SJSA1 (cell line): ENCODE measurements around the gene RPUSD1. TPM values are rescaled to one million over a fixed set of nuclear protein-coding genes. Genes with fewer than 3 reads are reported as not detected.
"Not testable (repeated sequence)": the region's sequence is repeated elsewhere in the genome, so short reads cannot be mapped to it uniquely, and the experiment has no call there.

Experiments used
- DNase-seq, 2 experiments: peaks; one replicate each; pipeline ENCODE4 v3.0.0-alpha.2; 2015 to 2020; ENCODE audit warnings: low spot score in 2 of 2, low read depth in 1 of 2
- H3K27ac ChIP-seq: fragments of 250-450 bp; sonication (Bioruptor Pico); 2 replicates; pipeline ENCODE4 v1.5.1; 2020; ENCODE audit warnings: mild to moderate bottlenecking, moderate library complexity
- H3K27me3 ChIP-seq: fragments of 250-450 bp; sonication (Bioruptor Pico); replicated peaks from 2 replicates; pipeline ENCODE4 v1.5.1; 2020; ENCODE audit warnings: mild to moderate bottlenecking, moderate library complexity
- H3K36me3 ChIP-seq: fragments of 250-450 bp; sonication (Bioruptor Pico); 2 replicates; pipeline ENCODE4 v1.5.1; 2020; ENCODE audit warnings: mild to moderate bottlenecking
- H3K4me1 ChIP-seq: fragments of 250-450 bp; sonication (Bioruptor Pico); replicated peaks from 2 replicates; pipeline ENCODE4 v1.6.1; 2021; ENCODE audit warnings: mild to moderate bottlenecking
- H3K4me3 ChIP-seq: fragments of 250-450 bp; sonication (Bioruptor Pico); 2 replicates; pipeline ENCODE4 v1.5.1; 2020; ENCODE audit warnings: mild to moderate bottlenecking
- H3K9me3 ChIP-seq: fragments of 250-450 bp; sonication (Bioruptor Pico); replicated peaks from 2 replicates; pipeline ENCODE4 v1.5.1; 2020; ENCODE audit warnings: mild to moderate bottlenecking
- total RNA-seq: library from RNA; depleted of rRNA; stranded (reverse); fragments of >200 nt; shearing (Covaris generic); gene quantifications from 2 replicates; pipeline ENCODE4 v1.2.3, GENCODE V29; 2014

Gene RPUSD1
- total RNA-seq, 1 experiment from 2014 or later: 35.7 TPM

- peaks cover 2% of the 10 kb centered on the region; the same call in 1 of the 2 replicates for H3K9me3 ChIP-seq
- peaks cover 39% of the 10 kb centered on the region for H3K27me3 ChIP-seq
- no peaks in the 10 kb centered on the region; the same call in 1 of the 2 replicates for H3K4me1 ChIP-seq
- no peak overlapping the region for H3K4me3 ChIP-seq
- H3K36me3 ChIP-seq: no peaks in the 10 kb centered on the region
- H3K27ac ChIP-seq: no peak overlapping the region
- DNase-seq: no peak
Observed at GRCh38 chr16:760065-760464, 28.1 kb downstream of the RPUSD1 start.

GRCh38 chr16:759110-759910 lies 28.9 kb downstream of the RPUSD1 start:
- Histone ChIP-seq H3K4me1 (no peaks in the 10 kb centered on the region; the same call in 1 of the 2 replicates), H3K9me3 (peaks cover 2% of the 10 kb centered on the region; the same call in 1 of the 2 replicates), H3K27ac (no peak overlapping the region), H3K4me3 (no peak overlapping the region), H3K27me3 (peaks cover 47% of the 10 kb centered on the region), H3K36me3 (no peaks in the 10 kb centered on the region)
- no peak for DNase-seq

- no peaks in the 10 kb centered on the region for H3K36me3 ChIP-seq
- DNase-seq: no peak
- H3K4me1 ChIP-seq: no peaks in the 10 kb centered on the region; the same call in 1 of the 2 replicates
- H3K27me3 ChIP-seq: peaks cover 53% of the 10 kb centered on the region
- H3K27ac ChIP-seq: no peak overlapping the region
- peaks cover 2% of the 10 kb centered on the region; the same call in 1 of the 2 replicates for H3K9me3 ChIP-seq
- H3K4me3 ChIP-seq: no peak overlapping the region
Observed at GRCh38 chr16:756428-756827, 31.8 kb downstream of the RPUSD1 start.

GRCh38 chr16:754656-755055 lies 33.5 kb downstream of the RPUSD1 start:
- Histone ChIP-seq H3K27ac (no peak overlapping the region), H3K36me3 (no peaks in the 10 kb centered on the region), H3K27me3 (peaks cover 55% of the 10 kb centered on the region), H3K9me3 (peaks cover 2% of the 10 kb centered on the region; the same call in 1 of the 2 replicates), H3K4me3 (no peak overlapping the region), H3K4me1 (no peaks in the 10 kb centered on the region)
- no peak for DNase-seq

GRCh38 chr16:754121-754607 lies 34.0 kb downstream of the RPUSD1 start:
- not testable (repeated sequence) for H3K4me3 ChIP-seq, H3K27ac ChIP-seq, DNase-seq, H3K36me3 ChIP-seq, H3K9me3 ChIP-seq, H3K4me1 ChIP-seq
- peaks cover 55% of the 10 kb centered on the region for H3K27me3 ChIP-seq

- Histone ChIP-seq H3K27ac (no peak overlapping the region), H3K4me1 (no peaks in the 10 kb centered on the region), H3K9me3 (peaks cover 2% of the 10 kb centered on the region; the same call in 1 of the 2 replicates), H3K27me3 (peaks cover 59% of the 10 kb centered on the region), H3K4me3 (no peak overlapping the region), H3K36me3 (no peaks in the 10 kb centered on the region)
- no peak for DNase-seq
Observed at GRCh38 chr16:752007-752312, 36.2 kb downstream of the RPUSD1 start.

- no peaks in the 10 kb centered on the region for H3K36me3 ChIP-seq
Observed at GRCh38 chr16:751152-752006, 36.8 kb downstream of the RPUSD1 start.

GRCh38 chr16:750485-750884 lies 37.7 kb downstream of the RPUSD1 start:
- H3K9me3 ChIP-seq: no peaks in the 10 kb centered on the region
- H3K4me1 ChIP-seq: no peaks in the 10 kb centered on the region
- no peak overlapping the region for H3K4me3 ChIP-seq
- no peaks in the 10 kb centered on the region for H3K36me3 ChIP-seq
- DNase-seq: no peak
- H3K27ac ChIP-seq: no peak overlapping the region
- H3K27me3 ChIP-seq: peaks cover 47% of the 10 kb centered on the region

More at GRCh38 chr16:751152-752006, 36.8 kb downstream of the RPUSD1 start:
- no peak for DNase-seq
- Histone ChIP-seq H3K4me1 (no peaks in the 10 kb centered on the region), H3K27me3 (peaks cover 54% of the 10 kb centered on the region), H3K27ac (no peak overlapping the region), H3K4me3 (no peak overlapping the region), H3K9me3 (0 out of 2 replicates have a peak, but pooled peaks cover 2% of the 10 kb centered on the region)

GRCh38 chr16:749010-749409 lies 39.2 kb downstream of the RPUSD1 start:
- no peak overlapping the region for H3K4me3 ChIP-seq
- no peak overlapping the region for H3K27ac ChIP-seq
- H3K36me3 ChIP-seq: no peaks in the 10 kb centered on the region
- peaks cover 44% of the 10 kb centered on the region for H3K27me3 ChIP-seq
- H3K4me1 ChIP-seq: no peaks in the 10 kb centered on the region
- no peaks in the 10 kb centered on the region for H3K9me3 ChIP-seq
- no peak for DNase-seq

- no peaks in the 10 kb centered on the region for H3K9me3 ChIP-seq
- no peak overlapping the region for H3K27ac ChIP-seq
- no peak overlapping the region for H3K4me3 ChIP-seq
- H3K36me3 ChIP-seq: no peaks in the 10 kb centered on the region
- peaks cover 36% of the 10 kb centered on the region for H3K27me3 ChIP-seq
- no peaks in the 10 kb centered on the region for H3K4me1 ChIP-seq
- no peak for DNase-seq
Observed at GRCh38 chr16:747978-748746, 40.0 kb downstream of the RPUSD1 start.

- no peak for DNase-seq
- Histone ChIP-seq H3K4me1 (no peaks in the 10 kb centered on the region), H3K9me3 (no peaks in the 10 kb centered on the region), H3K36me3 (no peaks in the 10 kb centered on the region), H3K4me3 (no peak overlapping the region), H3K27me3 (peaks cover 25% of the 10 kb centered on the region), H3K27ac (no peak overlapping the region)
Observed at GRCh38 chr16:746637-747036, 41.5 kb downstream of the RPUSD1 start.

GRCh38 chr16:745739-746138 lies 42.4 kb downstream of the RPUSD1 start:
- no peak overlapping the region for H3K27ac ChIP-seq
- H3K36me3 ChIP-seq: peaks cover under 1% of the 10 kb centered on the region; the same call in 1 of the 2 replicates
- no peaks in the 10 kb centered on the region for H3K9me3 ChIP-seq
- H3K27me3 ChIP-seq: peaks cover 18% of the 10 kb centered on the region
- H3K4me3 ChIP-seq: no peak overlapping the region
- peaks cover 5% of the 10 kb centered on the region for H3K4me1 ChIP-seq
- no peak for DNase-seq

GRCh38 chr16:743794-744500 lies 44.2 kb downstream of the RPUSD1 start:
- Histone ChIP-seq H3K27me3 (peaks cover 16% of the 10 kb centered on the region), H3K4me1 (peaks cover 13% of the 10 kb centered on the region), H3K4me3 (no peak overlapping the region), H3K36me3 (peaks cover 8% of the 10 kb centered on the region), H3K27ac (no peak overlapping the region), H3K9me3 (no peaks in the 10 kb centered on the region)
- DNase-seq: no peak
